ENCODE data around the gene ANKRD13D.
"Not testable (repeated sequence)": the region's sequence is repeated elsewhere in the genome, so short reads cannot be mapped to it uniquely, and the experiment has no call there.

The ANKRD13D gene

GRCh38 chr11:67289226-67289650, at the start of gene ANKRD13D:
ANKRD13D (plus strand) TSS chr11:67289303; CDS start chr11:67289461, 158 bp downstream.
- no peak for DNase-seq (ENCODE audit: low read depth, low spot score)
- peak within 1 kb of the TSS; percentile 91 for H3K27ac ChIP-seq

DNA sequence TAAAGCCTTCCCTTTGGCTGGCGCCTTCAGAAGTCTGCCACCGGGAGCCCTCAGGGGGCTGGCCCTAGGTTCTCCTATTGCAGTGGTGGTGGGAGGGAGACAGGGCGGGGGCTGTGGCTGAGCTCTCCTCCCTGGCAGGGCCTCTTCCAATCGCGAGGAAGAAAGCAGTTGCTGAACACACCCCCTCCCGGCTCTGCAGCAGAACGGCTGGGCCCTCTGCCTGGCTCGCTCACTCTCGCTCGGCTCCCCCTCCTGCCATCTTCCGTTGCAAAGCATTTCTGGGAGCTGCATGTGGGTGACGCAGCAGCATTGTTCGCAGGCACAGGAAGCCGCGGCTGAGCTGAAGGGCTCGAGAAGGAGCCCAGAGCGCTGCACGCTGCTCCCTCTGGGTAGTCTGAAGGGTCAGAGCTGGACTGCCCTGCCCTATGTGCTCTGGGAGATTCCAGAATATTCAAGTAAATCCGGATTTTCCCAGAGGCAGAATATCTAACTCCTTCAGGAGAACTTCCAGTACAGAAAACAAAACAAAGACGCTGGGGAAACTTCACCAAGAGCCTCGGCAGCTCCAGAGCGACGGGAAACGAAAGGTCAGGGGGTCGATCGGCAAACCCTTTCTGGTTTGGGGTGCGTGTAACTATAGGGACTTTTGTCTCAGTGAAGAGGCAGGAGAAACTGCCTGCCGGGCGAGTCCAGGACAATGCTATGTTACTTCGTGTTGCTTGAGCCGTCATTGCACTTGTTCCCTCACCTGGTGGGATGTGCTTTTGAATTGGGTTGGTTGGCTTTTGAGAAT, 49.1 kb upstream of the ANKRD13D start:
- peak overlapping the region; percentile 85 for H3K27ac ChIP-seq
- peak; percentile 94 for DNase-seq (ENCODE audit: low read depth, low spot score)

DNA sequence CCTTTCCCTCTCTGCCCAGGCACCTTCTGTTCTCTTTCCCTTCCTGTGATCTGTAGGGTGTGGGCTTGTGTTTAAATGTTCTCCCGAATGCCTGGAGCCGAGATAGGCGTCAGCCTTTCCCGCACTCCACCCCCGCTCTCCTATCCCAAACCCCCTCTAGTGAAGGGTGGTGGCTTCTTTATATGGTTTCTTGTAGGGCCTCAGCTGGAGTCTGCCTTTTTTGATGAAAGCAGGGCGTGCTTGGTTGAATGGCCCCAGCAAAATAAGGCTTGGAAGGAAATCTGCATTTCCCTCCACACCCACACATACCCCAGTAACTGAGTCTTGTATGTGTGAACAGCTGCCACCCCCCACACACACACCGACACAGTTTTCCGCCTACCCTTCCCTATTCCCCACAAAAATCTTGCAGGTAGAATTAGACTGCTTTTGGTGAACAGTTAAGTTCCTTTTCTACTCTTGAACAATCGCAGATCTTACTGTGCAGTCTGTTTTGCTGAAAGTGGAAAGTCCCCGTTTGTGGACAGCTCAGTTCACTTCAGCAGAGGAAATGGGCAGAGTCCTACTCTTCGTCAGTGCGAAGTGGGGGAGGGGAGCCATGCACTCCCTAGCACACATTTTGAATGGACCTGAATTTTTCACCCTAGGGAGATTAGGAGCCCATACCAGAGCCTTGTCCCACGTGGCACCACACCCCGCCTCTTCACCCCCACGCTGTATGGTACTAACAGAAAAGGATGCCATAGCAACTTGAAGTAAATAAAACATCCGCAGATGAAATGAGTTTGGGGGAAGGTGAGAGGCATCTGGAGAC, 48.3 kb upstream of the ANKRD13D start:
- DNase-seq (ENCODE audit: low read depth, low spot score), result no peak
- peak overlapping the region; percentile 85 for H3K27ac ChIP-seq

- DNase-seq (ENCODE audit: low read depth, low spot score), result no peak
- H3K27ac ChIP-seq, result no peak overlapping the region
Observed at GRCh38 chr11:67242548-67242947, 46.6 kb upstream of the ANKRD13D start.

DNA sequence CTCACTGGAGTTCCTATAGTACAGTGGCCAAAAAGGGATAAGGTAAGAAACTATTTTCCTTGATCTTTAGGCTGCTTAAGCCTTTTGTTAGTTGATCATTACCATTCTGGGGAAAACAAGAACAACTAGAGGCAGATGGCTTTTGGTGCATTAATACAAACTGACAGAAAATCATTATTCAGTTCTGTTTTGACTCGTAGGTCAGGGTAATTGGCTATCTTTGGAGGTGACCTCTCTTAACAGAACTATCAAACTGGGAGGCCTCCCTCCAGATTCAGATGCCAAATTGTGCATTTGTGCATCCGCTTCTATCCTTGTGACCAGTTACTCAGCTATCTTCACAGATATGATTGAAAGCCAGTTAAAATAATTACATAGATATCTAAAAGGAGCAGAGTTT, 46.1 kb upstream of the ANKRD13D start:
- no peak overlapping the region for H3K27ac ChIP-seq
- DNase-seq (ENCODE audit: low read depth, low spot score), result no peak

GRCh38 chr11:67245046-67245445, 44.1 kb upstream of the ANKRD13D start:
- DNase-seq (ENCODE audit: low read depth, low spot score), result no peak

GRCh38 chr11:67247946-67248550, 41.1 kb upstream of the ANKRD13D start:
- no peak for DNase-seq (ENCODE audit: low read depth, low spot score)
- H3K27ac ChIP-seq, result peak overlapping the region; percentile 87

More at GRCh38 chr11:67245046-67245445, 44.1 kb upstream of the ANKRD13D start:
- peak overlapping the region; percentile 22 for H3K27ac ChIP-seq

DNA sequence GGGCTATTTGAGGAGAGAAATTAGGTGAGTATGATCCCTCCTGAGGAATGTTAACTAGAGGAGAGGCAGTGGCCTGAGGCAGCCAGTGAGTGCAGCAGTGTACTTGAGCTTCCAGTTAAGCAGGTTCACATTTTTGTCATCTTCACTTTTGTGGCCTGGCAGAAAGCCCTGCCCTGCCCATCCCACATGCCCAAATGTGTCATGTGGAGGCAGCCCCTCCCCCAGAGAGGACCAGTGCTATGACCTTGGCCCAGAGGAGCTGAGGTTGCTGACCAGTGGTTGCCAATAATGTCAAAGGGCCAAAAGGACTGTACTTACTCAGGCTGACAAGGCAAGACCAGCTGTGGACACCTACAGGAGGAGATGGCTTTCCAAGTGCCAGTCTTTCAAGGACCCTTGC, 40.5 kb upstream of the ANKRD13D start:
- H3K27ac ChIP-seq, result peak overlapping the region; percentile 87
- DNase-seq (ENCODE audit: low read depth, low spot score), result peak; percentile 79

DNA sequence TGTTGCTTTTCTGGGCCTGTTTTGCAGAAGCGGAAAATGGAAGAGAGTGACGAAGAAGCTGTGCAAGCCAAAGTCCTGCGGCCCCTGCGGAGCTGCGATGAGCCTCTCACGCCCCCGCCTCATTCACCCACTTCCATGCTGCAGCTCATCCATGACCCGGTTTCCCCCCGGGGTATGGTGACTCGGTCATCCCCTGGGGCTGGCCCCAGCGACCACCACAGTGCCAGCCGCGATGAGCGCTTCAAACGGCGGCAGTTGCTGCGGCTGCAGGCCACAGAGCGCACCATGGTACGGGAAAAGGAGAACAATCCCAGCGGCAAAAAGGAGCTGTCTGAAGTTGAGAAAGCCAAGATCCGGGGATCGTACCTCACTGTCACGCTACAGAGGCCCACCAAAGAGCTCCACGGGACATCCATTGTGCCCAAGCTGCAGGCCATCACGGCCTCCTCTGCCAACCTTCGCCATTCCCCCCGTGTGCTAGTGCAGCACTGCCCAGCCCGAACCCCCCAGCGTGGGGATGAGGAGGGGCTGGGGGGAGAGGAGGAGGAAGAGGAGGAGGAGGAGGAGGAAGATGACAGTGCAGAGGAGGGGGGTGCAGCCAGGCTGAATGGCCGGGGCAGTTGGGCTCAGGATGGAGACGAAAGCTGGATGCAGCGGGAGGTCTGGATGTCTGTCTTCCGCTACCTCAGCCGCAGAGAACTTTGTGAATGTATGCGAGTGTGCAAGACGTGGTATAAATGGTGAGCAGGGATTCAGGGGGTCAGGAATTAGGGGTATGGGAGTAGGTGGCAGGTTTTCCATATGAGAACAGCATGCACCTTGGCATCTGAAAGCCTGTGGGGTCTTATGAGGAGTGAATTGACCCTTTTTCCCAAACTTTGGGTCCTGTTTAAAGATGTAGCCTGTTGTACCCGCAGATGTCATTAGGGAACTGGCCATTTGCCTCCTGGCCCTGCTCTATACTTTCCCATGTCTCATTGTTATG, 38.8 kb upstream of the ANKRD13D start:
- H3K27ac ChIP-seq, result no peak overlapping the region

DNA sequence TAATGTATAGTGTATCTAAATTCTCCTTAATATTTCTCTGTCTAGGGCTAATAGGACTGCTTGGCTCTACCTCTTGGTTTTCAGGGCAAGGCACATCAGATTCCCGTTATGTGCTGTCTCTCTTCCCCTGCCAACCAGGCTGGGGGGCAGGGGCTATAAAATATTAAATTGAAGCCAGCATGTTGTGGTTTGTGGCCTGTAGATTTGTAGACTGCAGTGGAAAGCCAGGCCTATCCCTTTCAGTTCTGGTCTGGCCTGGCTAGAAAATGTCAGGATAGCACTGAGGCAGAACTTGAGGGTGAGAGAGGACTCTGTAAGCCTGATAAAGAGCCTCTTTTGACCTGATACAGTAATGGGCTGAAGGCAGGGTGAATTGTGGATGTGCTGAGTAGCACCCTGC, 37.3 kb upstream of the ANKRD13D start:
- no peak overlapping the region for H3K27ac ChIP-seq
- DNase-seq (ENCODE audit: low read depth, low spot score), result no peak

More for the DNA sequence above, 38.8 kb upstream of the ANKRD13D start:
- DNase-seq (ENCODE audit: low read depth, low spot score), result no peak

GRCh38 chr11:67252831-67253239, 36.3 kb upstream of the ANKRD13D start:
- DNase-seq (ENCODE audit: low read depth, low spot score), result no peak

GRCh38 chr11:67253872-67254624, 35.1 kb upstream of the ANKRD13D start:
- H3K27ac ChIP-seq, result peak overlapping the region; percentile 43
- DNase-seq (ENCODE audit: low read depth, low spot score), result no peak

More at GRCh38 chr11:67252831-67253239, 36.3 kb upstream of the ANKRD13D start:
- H3K27ac ChIP-seq, result peak overlapping the region; percentile 43

- H3K27ac ChIP-seq, result no peak overlapping the region
- DNase-seq (ENCODE audit: low read depth, low spot score), result no peak
Observed at GRCh38 chr11:67254798-67255197, 34.3 kb upstream of the ANKRD13D start.

GRCh38 chr11:67255353-67255752, 33.8 kb upstream of the ANKRD13D start:
- H3K27ac ChIP-seq, result no peak overlapping the region
- DNase-seq (ENCODE audit: low read depth, low spot score), result no peak

DNA sequence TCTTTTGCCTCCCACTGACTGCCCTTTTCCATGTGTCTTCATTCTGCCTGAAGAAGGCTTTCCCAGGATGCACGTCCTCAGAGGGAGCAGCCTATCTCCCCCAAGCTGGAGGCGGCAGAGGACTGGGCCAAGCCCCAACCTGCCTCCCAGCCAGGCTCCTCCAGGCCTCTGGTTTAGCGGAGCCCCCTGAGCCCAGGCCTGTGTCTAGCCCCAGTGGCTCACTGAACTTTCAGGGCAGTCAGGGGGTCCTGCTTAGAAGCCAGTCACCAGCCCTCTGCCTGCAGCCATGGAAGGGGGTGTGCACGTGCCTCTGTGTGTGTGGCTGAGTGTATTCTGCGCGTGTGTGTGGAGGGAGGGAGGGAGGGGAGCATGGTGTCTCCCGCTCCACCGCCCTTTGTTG, 33.2 kb upstream of the ANKRD13D start:
- no peak for DNase-seq (ENCODE audit: low read depth, low spot score)
- H3K27ac ChIP-seq, result no peak overlapping the region

GRCh38 chr11:67256477-67257135, 32.5 kb upstream of the ANKRD13D start:
- no peak overlapping the region for H3K27ac ChIP-seq
- no peak for DNase-seq (ENCODE audit: low read depth, low spot score)

GRCh38 chr11:67260406-67260805, 28.7 kb upstream of the ANKRD13D start:
- H3K27ac ChIP-seq, result no peak overlapping the region
- DNase-seq (ENCODE audit: low read depth, low spot score), result no peak

DNA sequence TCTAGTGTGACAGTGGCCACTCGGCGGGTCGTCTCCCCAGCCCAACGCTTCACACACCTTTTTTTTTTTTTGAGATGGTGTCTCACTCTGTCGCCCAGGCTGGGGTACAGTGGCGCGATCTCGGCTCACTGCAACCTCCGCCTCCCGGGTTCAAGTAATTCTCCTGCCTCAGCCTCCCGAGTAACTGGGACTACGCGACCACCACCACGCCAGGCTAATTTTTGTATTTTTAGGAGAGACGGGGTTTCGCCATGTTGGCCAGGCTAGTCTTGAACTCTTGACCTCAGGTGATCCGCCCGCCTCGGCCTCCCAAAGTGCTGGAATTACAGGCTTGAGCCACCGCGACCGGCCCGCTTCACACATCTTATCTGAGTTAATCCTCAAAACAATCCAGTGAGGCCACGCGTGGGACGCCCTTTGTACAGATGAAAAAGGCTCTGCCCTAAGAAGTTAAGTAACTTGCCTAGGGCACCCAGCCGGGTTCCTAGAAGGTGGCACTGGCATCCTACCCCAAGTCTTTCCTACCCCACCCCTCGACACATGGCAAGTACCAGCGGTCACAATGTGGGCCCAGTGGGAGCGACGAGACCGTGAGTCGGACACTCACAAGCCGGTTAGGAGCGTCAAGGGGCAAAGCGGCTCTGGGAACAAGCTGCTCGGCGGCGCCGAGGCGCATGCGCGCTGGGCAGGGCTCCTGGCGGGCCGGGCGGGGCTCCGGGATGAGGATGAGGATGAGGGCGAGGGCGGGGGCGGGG, 28.0 kb upstream of the ANKRD13D start:
- not testable (repeated sequence) for DNase-seq (ENCODE audit: low read depth, low spot score); H3K27ac ChIP-seq

Measured in epithelial cell of prostate (primary cell).